Measurements from ENCODE around the gene RIN3. TPM values are rescaled to one million over a fixed set of nuclear protein-coding genes. Genes with fewer than 3 reads are reported as not detected.

Gene RIN3
- total and polyA plus RNA-seq, 10 of the 15 experiments (the other 5 are each of a cell fraction or from before 2014, with no cell fraction given) = 0.91 to 23.3 (median 6.3) TPM

DNA sequence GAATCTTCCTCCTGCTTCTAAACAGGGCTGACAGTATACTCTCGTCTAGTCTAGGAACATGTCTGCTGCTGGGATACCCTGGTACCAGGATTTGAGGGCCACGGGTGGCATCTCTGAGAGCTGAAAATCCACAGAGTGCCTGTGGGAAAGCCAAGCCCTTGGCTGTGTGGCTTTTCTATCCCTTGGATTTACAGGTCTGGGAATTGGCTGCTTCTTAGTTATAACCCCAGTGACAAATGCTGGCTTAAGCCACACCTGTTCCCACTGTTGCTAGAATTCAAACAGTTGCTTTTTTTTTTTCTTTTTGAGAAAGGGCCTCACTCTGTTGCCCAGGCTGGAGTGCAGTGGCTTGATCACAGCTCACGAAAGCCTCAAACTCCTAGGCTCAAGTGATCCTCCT is 14.3 kb upstream of the RIN3 start:
- in situ Hi-C loops (cut with MboI) = no loop called here
- no TSS peak for BruUV-seq (replicated peaks)
- no peak for FAIRE-seq
- TF ChIP-seq, protein P1, sequence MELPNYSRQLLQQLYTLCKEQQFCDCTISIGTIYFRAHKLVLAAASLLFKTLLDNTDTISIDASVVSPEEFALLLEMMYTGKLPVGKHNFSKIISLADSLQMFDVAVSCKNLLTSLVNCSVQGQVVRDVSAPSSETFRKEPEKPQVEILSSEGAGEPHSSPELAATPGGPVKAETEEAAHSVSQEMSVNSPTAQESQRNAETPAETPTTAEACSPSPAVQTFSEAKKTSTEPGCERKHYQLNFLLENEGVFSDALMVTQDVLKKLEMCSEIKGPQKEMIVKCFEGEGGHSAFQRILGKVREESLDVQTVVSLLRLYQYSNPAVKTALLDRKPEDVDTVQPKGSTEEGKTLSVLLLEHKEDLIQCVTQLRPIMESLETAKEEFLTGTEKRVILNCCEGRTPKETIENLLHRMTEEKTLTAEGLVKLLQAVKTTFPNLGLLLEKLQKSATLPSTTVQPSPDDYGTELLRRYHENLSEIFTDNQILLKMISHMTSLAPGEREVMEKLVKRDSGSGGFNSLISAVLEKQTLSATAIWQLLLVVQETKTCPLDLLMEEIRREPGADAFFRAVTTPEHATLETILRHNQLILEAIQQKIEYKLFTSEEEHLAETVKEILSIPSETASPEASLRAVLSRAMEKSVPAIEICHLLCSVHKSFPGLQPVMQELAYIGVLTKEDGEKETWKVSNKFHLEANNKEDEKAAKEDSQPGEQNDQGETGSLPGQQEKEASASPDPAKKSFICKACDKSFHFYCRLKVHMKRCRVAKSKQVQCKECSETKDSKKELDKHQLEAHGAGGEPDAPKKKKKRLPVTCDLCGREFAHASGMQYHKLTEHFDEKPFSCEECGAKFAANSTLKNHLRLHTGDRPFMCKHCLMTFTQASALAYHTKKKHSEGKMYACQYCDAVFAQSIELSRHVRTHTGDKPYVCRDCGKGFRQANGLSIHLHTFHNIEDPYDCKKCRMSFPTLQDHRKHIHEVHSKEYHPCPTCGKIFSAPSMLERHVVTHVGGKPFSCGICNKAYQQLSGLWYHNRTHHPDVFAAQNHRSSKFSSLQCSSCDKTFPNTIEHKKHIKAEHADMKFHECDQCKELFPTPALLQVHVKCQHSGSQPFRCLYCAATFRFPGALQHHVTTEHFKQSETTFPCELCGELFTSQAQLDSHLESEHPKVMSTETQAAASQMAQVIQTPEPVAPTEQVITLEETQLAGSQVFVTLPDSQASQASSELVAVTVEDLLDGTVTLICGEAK (IDR thresholded peaks at IDR 0.05; ENCODE audit: borderline replicate concordance) = no peak
- TF ChIP-seq, protein P2, sequence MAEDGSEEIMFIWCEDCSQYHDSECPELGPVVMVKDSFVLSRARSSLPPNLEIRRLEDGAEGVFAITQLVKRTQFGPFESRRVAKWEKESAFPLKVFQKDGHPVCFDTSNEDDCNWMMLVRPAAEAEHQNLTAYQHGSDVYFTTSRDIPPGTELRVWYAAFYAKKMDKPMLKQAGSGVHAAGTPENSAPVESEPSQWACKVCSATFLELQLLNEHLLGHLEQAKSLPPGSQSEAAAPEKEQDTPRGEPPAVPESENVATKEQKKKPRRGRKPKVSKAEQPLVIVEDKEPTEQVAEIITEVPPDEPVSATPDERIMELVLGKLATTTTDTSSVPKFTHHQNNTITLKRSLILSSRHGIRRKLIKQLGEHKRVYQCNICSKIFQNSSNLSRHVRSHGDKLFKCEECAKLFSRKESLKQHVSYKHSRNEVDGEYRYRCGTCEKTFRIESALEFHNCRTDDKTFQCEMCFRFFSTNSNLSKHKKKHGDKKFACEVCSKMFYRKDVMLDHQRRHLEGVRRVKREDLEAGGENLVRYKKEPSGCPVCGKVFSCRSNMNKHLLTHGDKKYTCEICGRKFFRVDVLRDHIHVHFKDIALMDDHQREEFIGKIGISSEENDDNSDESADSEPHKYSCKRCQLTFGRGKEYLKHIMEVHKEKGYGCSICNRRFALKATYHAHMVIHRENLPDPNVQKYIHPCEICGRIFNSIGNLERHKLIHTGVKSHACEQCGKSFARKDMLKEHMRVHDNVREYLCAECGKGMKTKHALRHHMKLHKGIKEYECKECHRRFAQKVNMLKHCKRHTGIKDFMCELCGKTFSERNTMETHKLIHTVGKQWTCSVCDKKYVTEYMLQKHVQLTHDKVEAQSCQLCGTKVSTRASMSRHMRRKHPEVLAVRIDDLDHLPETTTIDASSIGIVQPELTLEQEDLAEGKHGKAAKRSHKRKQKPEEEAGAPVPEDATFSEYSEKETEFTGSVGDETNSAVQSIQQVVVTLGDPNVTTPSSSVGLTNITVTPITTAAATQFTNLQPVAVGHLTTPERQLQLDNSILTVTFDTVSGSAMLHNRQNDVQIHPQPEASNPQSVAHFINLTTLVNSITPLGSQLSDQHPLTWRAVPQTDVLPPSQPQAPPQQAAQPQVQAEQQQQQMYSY (CRISPR knock-in tag; IDR thresholded peaks at IDR 0.05) = no peak
- no peak for TF ChIP-seq SUPT20H (IDR thresholded peaks at IDR 0.05; ENCODE audit: borderline replicate concordance, control insufficient read depth, low read depth, low read length)
- TF ChIP-seq, protein P3, sequence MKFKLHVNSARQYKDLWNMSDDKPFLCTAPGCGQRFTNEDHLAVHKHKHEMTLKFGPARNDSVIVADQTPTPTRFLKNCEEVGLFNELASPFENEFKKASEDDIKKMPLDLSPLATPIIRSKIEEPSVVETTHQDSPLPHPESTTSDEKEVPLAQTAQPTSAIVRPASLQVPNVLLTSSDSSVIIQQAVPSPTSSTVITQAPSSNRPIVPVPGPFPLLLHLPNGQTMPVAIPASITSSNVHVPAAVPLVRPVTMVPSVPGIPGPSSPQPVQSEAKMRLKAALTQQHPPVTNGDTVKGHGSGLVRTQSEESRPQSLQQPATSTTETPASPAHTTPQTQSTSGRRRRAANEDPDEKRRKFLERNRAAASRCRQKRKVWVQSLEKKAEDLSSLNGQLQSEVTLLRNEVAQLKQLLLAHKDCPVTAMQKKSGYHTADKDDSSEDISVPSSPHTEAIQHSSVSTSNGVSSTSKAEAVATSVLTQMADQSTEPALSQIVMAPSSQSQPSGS (IDR thresholded peaks at IDR 0.05; ENCODE audit: low read length) = no peak
- no peak for TF ChIP-seq NR2C1 (IDR thresholded peaks at IDR 0.05)
- no peak for TF ChIP-seq YBX1 (IDR thresholded peaks at IDR 0.05)
- TF ChIP-seq, protein P4, sequence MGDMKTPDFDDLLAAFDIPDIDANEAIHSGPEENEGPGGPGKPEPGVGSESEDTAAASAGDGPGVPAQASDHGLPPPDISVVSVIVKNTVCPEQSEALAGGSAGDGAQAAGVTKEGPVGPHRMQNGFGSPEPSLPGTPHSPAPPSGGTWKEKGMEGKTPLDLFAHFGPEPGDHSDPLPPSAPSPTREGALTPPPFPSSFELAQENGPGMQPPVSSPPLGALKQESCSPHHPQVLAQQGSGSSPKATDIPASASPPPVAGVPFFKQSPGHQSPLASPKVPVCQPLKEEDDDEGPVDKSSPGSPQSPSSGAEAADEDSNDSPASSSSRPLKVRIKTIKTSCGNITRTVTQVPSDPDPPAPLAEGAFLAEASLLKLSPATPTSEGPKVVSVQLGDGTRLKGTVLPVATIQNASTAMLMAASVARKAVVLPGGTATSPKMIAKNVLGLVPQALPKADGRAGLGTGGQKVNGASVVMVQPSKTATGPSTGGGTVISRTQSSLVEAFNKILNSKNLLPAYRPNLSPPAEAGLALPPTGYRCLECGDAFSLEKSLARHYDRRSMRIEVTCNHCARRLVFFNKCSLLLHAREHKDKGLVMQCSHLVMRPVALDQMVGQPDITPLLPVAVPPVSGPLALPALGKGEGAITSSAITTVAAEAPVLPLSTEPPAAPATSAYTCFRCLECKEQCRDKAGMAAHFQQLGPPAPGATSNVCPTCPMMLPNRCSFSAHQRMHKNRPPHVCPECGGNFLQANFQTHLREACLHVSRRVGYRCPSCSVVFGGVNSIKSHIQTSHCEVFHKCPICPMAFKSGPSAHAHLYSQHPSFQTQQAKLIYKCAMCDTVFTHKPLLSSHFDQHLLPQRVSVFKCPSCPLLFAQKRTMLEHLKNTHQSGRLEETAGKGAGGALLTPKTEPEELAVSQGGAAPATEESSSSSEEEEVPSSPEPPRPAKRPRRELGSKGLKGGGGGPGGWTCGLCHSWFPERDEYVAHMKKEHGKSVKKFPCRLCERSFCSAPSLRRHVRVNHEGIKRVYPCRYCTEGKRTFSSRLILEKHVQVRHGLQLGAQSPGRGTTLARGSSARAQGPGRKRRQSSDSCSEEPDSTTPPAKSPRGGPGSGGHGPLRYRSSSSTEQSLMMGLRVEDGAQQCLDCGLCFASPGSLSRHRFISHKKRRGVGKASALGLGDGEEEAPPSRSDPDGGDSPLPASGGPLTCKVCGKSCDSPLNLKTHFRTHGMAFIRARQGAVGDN (IDR thresholded peaks at IDR 0.05) = no peak
- no peak for TF ChIP-seq NRF1 (conservative IDR thresholded peaks at IDR 0.05; ENCODE audit: low read depth, low read length)
- no peak for TF ChIP-seq EZH2 (IDR thresholded peaks at IDR 0.05; ENCODE audit: borderline replicate concordance, control insufficient read depth, low read depth, low read length)

More for the DNA sequence above, 14.3 kb upstream of the RIN3 start:
- peaks cover 6% of the 10 kb centered on the region for H3K4me1 ChIP-seq (ENCODE audit: control insufficient read depth, insufficient read depth, low read length)
- POLR2A ChIA-PET = no interaction called here
- no peaks in the 10 kb centered on the region for H3K79me2 ChIP-seq (ENCODE audit: control insufficient read depth, insufficient read depth, low read length)
- H4K20me1 ChIP-seq (ENCODE audit: control insufficient read depth, insufficient read depth) = no peaks in the 10 kb centered on the region
- H2AFZ ChIP-seq (ENCODE audit: control insufficient read depth, low read depth, low read length) = no peak overlapping the region
- H3K27ac ChIP-seq (ENCODE audit: control insufficient read depth, insufficient read depth) = no peak overlapping the region
- SMC1A ChIA-PET (ENCODE audit: uncharacterized antibody, unreplicated experiment) = interaction anchor here (1.8 kb wide), 1 partner anchor 28 kb away, joined by 5 read pairs; no protein-coding TSS in a partner anchor
- WGBS (ENCODE audit: insufficient coverage, insufficient replicate concordance, low lambda C conversion rate, missing lambda C conversion rate) = 89% methylated on average over 3 of the region's 3 CpGs
- no peak overlapping the region for H3K4me2 ChIP-seq (ENCODE audit: control insufficient read depth, insufficient read depth)
- RAD21 ChIA-PET (ENCODE audit: unreplicated experiment) = no interaction called here
- intact Hi-C loops (cut with micrococcal nuclease; ENCODE audit: unreplicated experiment) = no loop called here
- H3K9me3 ChIP-seq (replicated peaks; ENCODE audit: control insufficient read depth, insufficient read depth, low read length) = no peaks in the 10 kb centered on the region
- H3K27me3 ChIP-seq (replicated peaks in 1 of 2; ENCODE audit: control insufficient read depth in 2 of 2, insufficient read depth in 2 of 2, low read length in 1 of 2) = no peaks in the 10 kb centered on the region; a peak in 1 of 4 replicates
- no peak for DNase-seq (ENCODE audit: low read depth, low spot score)
- CTCF ChIA-PET = no interaction called here
- no peak overlapping the region for H3K4me3 ChIP-seq
- no peaks in the 10 kb centered on the region for H3K36me3 ChIP-seq (ENCODE audit: control insufficient read depth in 2 of 2, insufficient read depth in 2 of 2, low read length in 1 of 2)
- no peak overlapping the region for H3K9ac ChIP-seq (ENCODE audit: control insufficient read depth, insufficient read depth, low read length)
- ATAC-seq = no peak
